GM21526 (cell line): ENCODE data around the gene ZNG1E.
"Not testable (repeated sequence)": the region's sequence is repeated elsewhere in the genome, so short reads cannot be mapped to it uniquely, and the experiment has no call there.

ENCODE experiments used
- ATAC-seq: cut with Tn5 transposase; IDR thresholded peaks from one replicate; pipeline ENCODE4 v1.9.1; 2021; ENCODE audit warnings: moderate library complexity; ENCODE audit not compliant: unreplicated experiment, low FRiP score

The ZNG1E gene

DNA sequence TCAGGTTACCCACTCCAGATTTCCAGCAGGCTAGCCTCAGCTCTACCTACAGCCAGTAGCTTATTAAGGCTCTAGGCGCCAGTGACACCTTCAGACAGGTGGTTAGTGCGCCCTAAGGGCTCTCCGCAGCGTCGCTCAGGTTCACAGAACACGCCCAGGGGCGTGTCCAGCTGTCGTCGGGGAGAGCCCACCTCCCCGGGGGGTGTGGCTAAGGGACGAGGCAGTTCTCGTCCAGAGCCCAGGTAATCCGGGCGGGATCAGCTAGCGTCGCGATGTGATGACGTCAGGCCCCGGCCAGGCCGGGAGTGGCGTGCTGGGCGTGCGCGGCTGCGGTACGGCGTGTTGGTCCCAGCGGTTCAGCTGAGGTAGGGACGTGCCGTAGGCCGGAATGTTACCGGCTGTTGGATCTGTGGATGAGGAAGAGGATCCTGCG is at the start of gene ZNG1E:
ZNG1E (plus strand) TSS at position 340 of the 433 bp plus-strand sequence; CDS start at position 389, 49 bp downstream.
- ATAC-seq = not testable (repeated sequence)

DNA sequence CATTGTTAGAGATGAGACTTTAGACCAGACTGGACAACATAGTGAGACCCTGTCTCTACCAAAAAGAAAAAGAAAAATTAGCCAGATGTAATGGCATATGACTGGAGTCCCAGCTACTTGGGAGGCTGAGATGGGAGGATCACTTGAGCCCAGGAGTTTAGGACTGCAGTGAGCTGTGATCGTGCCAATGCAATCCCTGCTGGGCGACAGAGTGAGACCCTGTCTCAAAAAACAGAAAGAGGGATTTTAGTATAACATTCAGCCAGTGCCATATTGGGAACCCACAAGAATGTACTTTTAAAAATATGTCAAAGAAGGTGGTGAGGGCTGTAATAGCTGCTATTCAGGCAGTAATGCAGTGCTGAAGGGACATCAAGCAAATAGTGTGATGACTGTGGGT is 2.1 kb upstream of the ZNG1E start:
- ATAC-seq = not testable (repeated sequence)

DNA sequence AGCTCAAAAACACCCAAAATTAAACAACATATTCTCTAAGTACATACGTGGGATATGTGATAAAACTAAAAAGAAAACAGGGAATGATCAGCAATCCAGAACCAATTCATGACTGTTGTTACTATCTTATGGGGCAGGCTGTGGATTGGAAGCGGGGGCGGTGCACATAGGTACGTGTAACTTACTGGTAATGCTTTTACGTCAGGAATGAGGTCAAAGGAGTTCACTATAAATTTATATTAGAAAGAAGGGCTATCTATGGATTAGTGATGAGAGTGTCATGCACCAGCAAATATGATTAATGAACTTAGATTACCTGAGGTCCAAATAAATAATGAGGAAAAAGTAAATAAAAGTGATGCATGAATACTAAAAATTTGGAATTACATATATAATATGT is 710 bp upstream of the ZNG1E start:
- not testable (repeated sequence) for ATAC-seq

DNA sequence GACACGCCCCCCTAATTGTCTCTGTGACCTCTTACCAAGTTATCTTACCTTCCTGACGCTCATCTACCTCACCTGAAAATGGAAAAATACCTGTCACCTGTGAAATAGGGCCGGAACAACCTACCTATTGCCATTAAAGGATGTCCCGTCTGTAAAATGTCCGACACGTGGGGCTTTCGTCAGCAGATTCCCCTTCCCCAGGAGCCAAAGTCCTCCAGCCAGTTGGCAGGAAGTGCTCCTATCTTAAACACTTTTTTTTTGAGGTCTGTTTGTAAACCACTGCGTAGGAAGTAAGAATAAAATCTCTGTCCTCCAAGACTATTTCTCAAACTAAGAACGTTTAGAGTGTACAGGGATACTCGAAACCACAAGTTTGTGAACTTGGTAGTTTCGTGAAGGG is 661 bp downstream of the ZNG1E start:
- not testable (repeated sequence) for ATAC-seq

DNA sequence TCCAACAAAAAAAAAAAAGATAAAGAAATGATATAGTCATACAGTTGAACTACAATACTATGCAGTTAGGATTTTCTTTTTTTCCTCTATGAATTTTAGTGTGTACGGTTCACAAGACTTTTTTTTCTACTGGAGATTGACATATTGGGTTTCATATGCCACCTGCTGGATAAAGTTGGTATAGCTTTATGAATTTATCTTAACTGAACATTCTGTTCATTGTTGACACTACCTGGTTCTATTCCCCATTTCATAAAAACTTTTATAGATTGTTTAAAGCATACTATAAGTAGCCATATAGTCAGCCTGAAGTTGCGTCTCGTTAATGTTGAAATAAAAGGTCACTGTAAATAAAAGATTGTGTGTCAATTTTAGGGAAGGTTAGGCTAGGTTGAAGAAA is 2.8 kb downstream of the ZNG1E start:
- ATAC-seq = not testable (repeated sequence)

DNA sequence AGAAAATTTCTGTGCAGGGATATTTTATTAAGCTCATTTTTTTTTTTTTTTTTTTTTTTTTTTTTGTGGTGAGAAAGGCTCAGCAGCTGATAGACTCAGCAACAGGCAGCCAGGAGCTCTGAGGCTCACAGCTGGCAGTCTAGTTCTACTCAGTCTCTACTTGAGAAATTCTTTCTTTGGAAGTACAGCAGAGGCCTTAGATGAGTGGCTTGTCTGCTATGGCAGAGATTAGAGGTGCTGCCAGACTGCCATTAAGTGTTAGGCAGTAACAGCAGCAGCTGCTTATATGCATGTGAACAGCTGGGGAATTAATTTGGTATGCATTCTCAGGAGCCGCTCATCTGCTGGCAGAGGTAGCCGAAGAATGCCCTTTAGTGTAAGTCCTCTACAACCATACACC is 27.8 kb downstream of the ZNG1E start:
- ATAC-seq = not testable (repeated sequence)

DNA sequence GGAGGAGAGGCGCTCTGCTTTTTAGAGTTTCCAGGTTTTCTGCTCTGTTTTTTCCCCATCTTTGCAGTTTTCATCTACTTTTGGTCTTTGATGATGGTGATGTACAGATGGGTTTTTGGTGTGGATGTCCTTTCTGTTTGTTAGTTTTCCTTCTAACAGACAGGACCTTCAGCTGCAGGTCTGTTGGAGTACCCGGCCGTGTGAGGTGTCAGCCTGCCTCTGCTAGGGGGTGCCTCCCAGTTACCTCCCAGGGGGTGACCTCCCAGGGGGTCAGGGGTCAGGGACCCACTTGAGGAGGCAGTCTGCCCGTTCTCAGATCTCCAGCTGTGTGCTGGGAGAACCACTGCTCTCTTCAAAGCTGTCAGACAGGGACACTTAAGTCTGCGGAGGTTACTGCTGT is 38.7 kb downstream of the ZNG1E start:
- not testable (repeated sequence) for ATAC-seq

DNA sequence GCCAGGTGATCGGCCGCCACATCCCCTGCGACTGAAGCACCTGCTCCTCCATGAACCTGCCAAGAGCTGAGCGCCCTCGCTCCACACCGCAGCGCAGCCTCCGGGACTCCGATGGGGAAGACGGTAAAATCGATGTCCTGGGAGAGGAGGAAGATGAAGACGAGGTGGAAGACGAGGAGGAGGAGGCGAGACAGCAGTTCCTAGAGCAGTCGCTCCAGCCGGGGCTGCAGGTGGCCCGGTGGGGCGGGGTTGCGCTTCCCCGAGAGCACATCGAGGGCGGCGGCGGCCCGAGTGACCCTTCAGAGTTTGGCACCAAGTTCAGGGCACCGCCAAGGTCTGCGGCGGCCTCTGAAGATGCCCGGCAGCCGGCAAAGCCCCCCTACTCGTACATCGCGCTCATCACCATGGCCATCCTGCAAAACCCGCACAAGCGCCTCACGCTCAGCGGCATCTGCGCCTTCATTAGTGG is 61.4 kb downstream of the ZNG1E start, which contains the start of gene FOXD4L4:
FOXD4L4 (plus strand) TSS at position 51 of the 469 bp plus-strand sequence; CDS start at position 51, 0 bp downstream.
- not testable (repeated sequence) for ATAC-seq

DNA sequence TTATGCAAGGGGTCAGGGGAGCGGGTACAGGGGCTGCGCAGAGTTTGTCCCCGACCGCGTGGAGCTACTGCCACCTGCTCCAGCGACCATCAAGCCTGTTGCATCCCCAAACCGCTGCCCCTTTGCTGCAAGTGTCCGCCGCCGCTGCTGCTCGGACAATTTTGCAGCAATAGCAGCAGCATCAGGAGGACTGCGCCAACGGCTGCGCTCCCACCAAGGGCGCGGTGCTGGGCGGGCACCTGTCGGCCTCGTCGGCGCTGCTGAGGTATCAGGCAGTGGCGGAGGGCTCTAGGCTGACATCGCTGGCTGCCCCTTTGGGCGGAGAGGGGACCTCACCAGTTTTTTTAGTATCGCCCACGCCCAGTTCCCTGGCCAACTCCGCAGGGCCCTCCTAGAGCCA is 62.4 kb downstream of the ZNG1E start:
- ATAC-seq = not testable (repeated sequence)
